Dedifferentiated amniotic fluid mesenchymal stem cell (primary cell): ENCODE data around the gene SMARCE1.

Experiments
- DNase-seq: peaks from one replicate; pipeline ENCODE4 v3.0.0-alpha.2; 2016; ENCODE audit errors: extremely low spot score

The SMARCE1 gene

GRCh38 chr17:40582328-40582901 is 65.2 kb downstream of the SMARCE1 start:
- no peak for DNase-seq

GRCh38 chr17:40580140-40580539 is 67.5 kb downstream of the SMARCE1 start:
- no peak for DNase-seq

- no peak for DNase-seq
These were observed 68.1 kb downstream of the SMARCE1 start for GRCh38 chr17:40579471-40579870.

GRCh38 chr17:40577611-40578065 is 70.0 kb downstream of the SMARCE1 start:
- no peak for DNase-seq

- DNase-seq, result no peak
These were observed 71.4 kb downstream of the SMARCE1 start for GRCh38 chr17:40576113-40576740.
